SK-N-SH (cell line): ENCODE measurements around the gene DNAJB8. TPM values are rescaled to one million over a fixed set of nuclear protein-coding genes. Genes with fewer than 3 reads are reported as not detected.

Experiments used
- CTCF ChIA-PET: fragments of 300-600, 350-600 bp; formaldehyde crosslinking; extraction: SDS; loops from one replicate; lab custom pipeline; 2021; lab: Yijun Ruan, JAX
- POLR2A ChIA-PET: fragments of 350-600 bp; sonication (Branson Sonifier 250); formaldehyde crosslinking; extraction: SDS; loops from one replicate; lab custom pipeline; 2020; ENCODE audit warnings: antibody characterized with exemption, inconsistent platforms; lab: Yijun Ruan, JAX
- DNase-seq: peaks from one replicate; pipeline ENCODE4 v3.0.0; 2012
- H2AFZ ChIP-seq: fragments of 200-600 bp; sonication (generic); 2 replicates; pipeline ENCODE4 v1.8.1; 2016; ENCODE audit warnings: antibody characterized with exemption, mild to moderate bottlenecking, low read depth
- H3F3A ChIP-seq: fragments of 200-600 bp; sonication (generic); replicated peaks from 2 replicates; pipeline ENCODE3; 2016; ENCODE audit warnings: antibody characterized with exemption, mild to moderate bottlenecking; ENCODE audit not compliant: insufficient read depth
- H3K27ac ChIP-seq, 2 experiments: fragments of 200-500 bp in 1 of 2; fragments of 200-600 bp in 1 of 2; sonication (Bioruptor generic) in 1 of 2; sonication (generic), shearing (Covaris generic) in 1 of 2; 2 replicates each; pipeline versions ENCODE4 v1.5.1 to v1.6.1; 2014 to 2016; ENCODE audit warnings: low read depth in 2 of 2, inconsistent platforms in 1 of 2, low read length in 1 of 2, mild to moderate bottlenecking in 1 of 2, mixed read lengths in 1 of 2
- H3K27me3 ChIP-seq: fragments of 200-600 bp; sonication (generic), shearing (Covaris generic); 2 replicates; pipeline ENCODE4 v1.6.1; 2016; ENCODE audit warnings: mixed run types; ENCODE audit not compliant: insufficient read depth
- H3K36me3 ChIP-seq, 2 experiments: fragments of 200-500 bp in 1 of 2; fragments of 200-600 bp in 1 of 2; sonication (Bioruptor generic) in 1 of 2; sonication (generic) in 1 of 2; replicated peaks in 1 of 2; 2 replicates each; pipeline versions ENCODE3 to v1.5.1; 2014 to 2016; ENCODE audit warnings: low read length in 1 of 2, mild to moderate bottlenecking in 1 of 2; ENCODE audit not compliant: insufficient read depth in 2 of 2, control insufficient read depth in 1 of 2
- H3K4me1 ChIP-seq, 2 experiments: fragments of 200-500 bp in 1 of 2; fragments of 200-600 bp in 1 of 2; sonication (Bioruptor generic) in 1 of 2; sonication (generic), shearing (Covaris generic) in 1 of 2; 2 replicates each; pipeline versions ENCODE4 v1.5.1 to v1.6.1; 2014 to 2016; ENCODE audit warnings: low read depth in 1 of 2, low read length in 1 of 2, mixed run types in 1 of 2; ENCODE audit not compliant: insufficient read depth in 2 of 2, control insufficient read depth in 1 of 2
- H3K4me2 ChIP-seq: fragments of 200-600 bp; sonication (generic), shearing (Covaris generic); 2 replicates; pipeline ENCODE4 v1.6.1; 2017; ENCODE audit warnings: mixed run types
- H3K4me3 ChIP-seq, 2 experiments: fragments of 200-500 bp in 1 of 2; fragments of 200-600 bp in 1 of 2; sonication (Bioruptor generic) in 1 of 2; sonication (generic), shearing (Covaris generic) in 1 of 2; 2 replicates each; pipeline versions ENCODE4 v1.5.1 to v1.8.1; 2014 to 2016; ENCODE audit warnings: low read depth in 2 of 2, inconsistent platforms in 1 of 2, low read length in 1 of 2, mild to moderate bottlenecking in 1 of 2, mixed read lengths in 1 of 2, moderate library complexity in 1 of 2
- H3K79me2 ChIP-seq: fragments of 200-600 bp; sonication (generic); 2 replicates; pipeline ENCODE4 v1.8.1; 2017; ENCODE audit warnings: mild to moderate bottlenecking; ENCODE audit not compliant: insufficient read depth
- H3K9ac ChIP-seq: fragments of 200-600 bp; sonication (generic); 2 replicates; pipeline ENCODE4 v1.6.1; 2017; ENCODE audit warnings: mixed run types
- H3K9me2 ChIP-seq: fragments of 200-600 bp; sonication (generic); 2 replicates; pipeline ENCODE4 v1.6.1; 2017; ENCODE audit warnings: mixed run types
- H3K9me3 ChIP-seq: fragments of 200-600 bp; sonication (generic); 2 replicates; pipeline ENCODE4 v1.6.1; 2017; ENCODE audit warnings: mixed run types, mild to moderate bottlenecking, moderate library complexity
- H4K20me1 ChIP-seq: fragments of 200-600 bp; sonication (generic); 2 replicates; pipeline ENCODE4 v1.6.1; 2017; ENCODE audit warnings: mild to moderate bottlenecking, mixed run types; ENCODE audit not compliant: insufficient read depth
- CHD2 ChIP-seq: fragments of 150-350 bp; IDR thresholded peaks from 2 replicates; pipeline ENCODE4 v1.6.1; 2018; ENCODE audit warnings: low read length; ENCODE audit not compliant: partially characterized antibody
- CTCF ChIP-seq: fragments of 200-600 bp; sonication (generic); IDR thresholded peaks from 2 replicates; pipeline ENCODE4 v1.6.1; 2017; ENCODE audit warnings: antibody characterized with exemption, mild to moderate bottlenecking, moderate library complexity
- EP300 ChIP-seq, 2 experiments: IDR thresholded peaks; 2 replicates each; pipeline versions ENCODE4 v1.4.0 to v1.6.1; 2012; ENCODE audit warnings: borderline replicate concordance in 1 of 2, low read depth in 1 of 2, low read length in 1 of 2
- FOSL2 ChIP-seq: IDR thresholded peaks from 2 replicates; pipeline ENCODE4 v1.4.0; 2012; ENCODE audit warnings: low read depth, mild to moderate bottlenecking, moderate library complexity, borderline replicate concordance
- FOXJ3 ChIP-seq: sonication (generic); formaldehyde crosslinking; IDR thresholded peaks from 2 replicates; pipeline ENCODE4 v1.5.1; 2020; ENCODE audit warnings: mild to moderate bottlenecking, missing genetic modification reagents
- FOXM1 ChIP-seq: IDR thresholded peaks from 2 replicates; pipeline ENCODE4 v1.4.0; 2012; ENCODE audit warnings: low read depth, mild to moderate bottlenecking
- GABPA ChIP-seq: IDR thresholded peaks from 2 replicates; pipeline ENCODE4 v1.4.0; 2012; ENCODE audit warnings: low read depth, mild to moderate bottlenecking
- GATA2 ChIP-seq: sonication (generic); formaldehyde crosslinking; IDR thresholded peaks from 2 replicates; pipeline ENCODE4 v1.5.0; 2020; ENCODE audit warnings: mild to moderate bottlenecking, missing genetic modification reagents
- MXI1 ChIP-seq: IDR thresholded peaks from 2 replicates; pipeline ENCODE4 v1.6.1; 2012; ENCODE audit warnings: mild to moderate bottlenecking, low read depth, low read length, improper control_type of control experiment
- NFIC ChIP-seq: IDR thresholded peaks from 2 replicates; pipeline ENCODE4 v1.4.0; 2012; ENCODE audit warnings: borderline replicate concordance
- RFX5 ChIP-seq: IDR thresholded peaks from 2 replicates; pipeline ENCODE4 v1.6.1; 2012; ENCODE audit warnings: mild to moderate bottlenecking, improper control_type of control experiment, low read length
- RXRA ChIP-seq: IDR thresholded peaks from 2 replicates; pipeline ENCODE4 v1.4.0; 2012; ENCODE audit warnings: low read depth, mild to moderate bottlenecking, borderline replicate concordance
- TEAD4 ChIP-seq: IDR thresholded peaks from 2 replicates; pipeline ENCODE4 v1.4.0; 2012; ENCODE audit warnings: mild to moderate bottlenecking, borderline replicate concordance; ENCODE audit not compliant: insufficient read depth
- YY1 ChIP-seq: IDR thresholded peaks from 2 replicates; pipeline ENCODE4 v1.4.0; 2012; ENCODE audit warnings: low read depth, mild to moderate bottlenecking
- WGBS: methylation state at CpG from one replicate; pipeline ENCODE4 v1.1.6; 2017; ENCODE audit warnings: low lambda C conversion rate; 5-methylcytosine and 5-hydroxymethylcytosine counted together
- polyA plus RNA-seq, 3 experiments: library from polyadenylated mRNA; depleted of rRNA; stranded (reverse); fragments of >200 nt; gene quantifications; 2 replicates each; pipeline ENCODE4 v1.2.3, GENCODE V29; 2012
- TF ChIP-seq, protein P1 (sequence below): fragments of 150-350 bp; IDR thresholded peaks from 2 replicates; pipeline ENCODE4 v1.6.1; 2017; ENCODE audit warnings: antibody characterized with exemption, low read length, low read depth, borderline replicate concordance
- TF ChIP-seq, protein P2 (sequence below): IDR thresholded peaks from 2 replicates; pipeline ENCODE4 v1.4.0; 2012; ENCODE audit warnings: low read depth, borderline replicate concordance
- TF ChIP-seq, protein P3 (sequence below): IDR thresholded peaks from 2 replicates; pipeline ENCODE4; 2012

DNAJB8 gene
- polyA plus RNA-seq, 1 of the 3 experiments (the other 2 are of a cell fraction) = not detected

GRCh38 chr3:128442070-128442469, 24.6 kb downstream of the DNAJB8 start:
- CTCF ChIA-PET = interaction anchor here (1.1 to 3.8 kb wide), 7 partner anchors 9 to 176 kb away, joined by 3 to 12 read pairs (median 3); no protein-coding TSS in a partner anchor
- 20% methylated on average over 1 of the region's 7 CpGs for WGBS
- POLR2A ChIA-PET = interaction anchor here (2.1 kb wide), 1 partner anchor 10 kb away, joined by 8 read pairs; no protein-coding TSS in a partner anchor
- no peak overlapping the region for H2AFZ ChIP-seq
- no peaks in the 10 kb centered on the region for H3K9me2 ChIP-seq
- no peaks in the 10 kb centered on the region for H3K79me2 ChIP-seq
- peaks cover 0 to 8% of the 10 kb centered on the region in 2 experiments; a peak in 1 of 4 replicates for H3K4me1 ChIP-seq
- no peak overlapping the region for H3K4me2 ChIP-seq
- no peak for TF ChIP-seq CHD2
- TF ChIP-seq, protein P1, sequence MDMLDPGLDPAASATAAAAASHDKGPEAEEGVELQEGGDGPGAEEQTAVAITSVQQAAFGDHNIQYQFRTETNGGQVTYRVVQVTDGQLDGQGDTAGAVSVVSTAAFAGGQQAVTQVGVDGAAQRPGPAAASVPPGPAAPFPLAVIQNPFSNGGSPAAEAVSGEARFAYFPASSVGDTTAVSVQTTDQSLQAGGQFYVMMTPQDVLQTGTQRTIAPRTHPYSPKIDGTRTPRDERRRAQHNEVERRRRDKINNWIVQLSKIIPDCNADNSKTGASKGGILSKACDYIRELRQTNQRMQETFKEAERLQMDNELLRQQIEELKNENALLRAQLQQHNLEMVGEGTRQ = no peak
- no peaks in the 10 kb centered on the region for H3K36me3 ChIP-seq
- H4K20me1 ChIP-seq = no peaks in the 10 kb centered on the region
- H3F3A ChIP-seq = no peaks in the 10 kb centered on the region
- no peak overlapping the region for H3K4me3 ChIP-seq
- H3K27ac ChIP-seq = no peak overlapping the region
- H3K9ac ChIP-seq = no peak overlapping the region
- H3K27me3 ChIP-seq = no peaks in the 10 kb centered on the region
- no peak for DNase-seq
- H3K9me3 ChIP-seq = no peaks in the 10 kb centered on the region

DNA sequence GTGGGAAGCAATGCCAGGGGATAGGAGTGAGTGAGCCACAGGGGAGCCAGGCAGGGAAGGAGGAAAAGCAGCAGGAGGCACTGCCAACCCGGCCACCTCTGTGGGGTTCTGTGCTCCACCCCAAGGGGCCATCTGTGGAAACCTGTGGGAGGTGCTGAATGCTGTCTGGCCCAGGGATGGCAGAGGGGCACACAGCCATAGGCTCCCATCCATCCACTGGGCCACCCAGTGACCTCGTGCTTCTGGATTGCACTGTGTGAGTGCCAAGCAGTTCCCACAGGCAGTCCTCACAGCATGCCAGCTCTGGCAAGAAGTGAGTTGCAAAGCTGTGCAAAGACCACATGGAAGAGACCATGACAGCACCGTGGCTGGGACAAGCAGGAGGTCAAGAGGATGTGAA, 27.5 kb downstream of the DNAJB8 start:
- peaks cover 3% of the 10 kb centered on the region for H3F3A ChIP-seq
- peaks cover 0 to 24% of the 10 kb centered on the region in 2 experiments; a peak in 1 of 4 replicates for H3K4me1 ChIP-seq
- no peaks in the 10 kb centered on the region for H3K9me2 ChIP-seq
- H3K4me3 ChIP-seq = no peak overlapping the region
- no peak overlapping the region for H3K4me2 ChIP-seq
- 35% methylated on average over 3 of the region's 3 CpGs for WGBS
- H3K79me2 ChIP-seq = no peaks in the 10 kb centered on the region
- no peaks in the 10 kb centered on the region for H3K27me3 ChIP-seq
- no peak overlapping the region for H3K27ac ChIP-seq
- CTCF ChIA-PET = interaction anchor here (0.8 to 1.9 kb wide), 10 partner anchors 9 to 159 kb away, joined by 3 to 13 read pairs (median 5); no protein-coding TSS in a partner anchor
- no peak for TF ChIP-seq NFIC
- TF ChIP-seq RXRA = no peak
- TF ChIP-seq YY1 = no peak
- TF ChIP-seq RFX5 = no peak
- TF ChIP-seq MXI1 = no peak
- no peak for TF ChIP-seq GABPA
- TF ChIP-seq FOXM1 = no peak
- TF ChIP-seq EP300 (IDR thresholded peaks at IDR 0.05; ENCODE audit: borderline replicate concordance in 1 of 2, low read depth in 1 of 2, low read length in 1 of 2) = no peak
- TF ChIP-seq, all 33 proteins: peak for 0
- H3K36me3 ChIP-seq = no peaks in the 10 kb centered on the region
- no peaks in the 10 kb centered on the region for H3K9me3 ChIP-seq
- POLR2A ChIA-PET = interaction anchor here (0.7 to 1.1 kb wide), 2 partner anchors 9 to 38 kb away, joined by 3 read pairs; no protein-coding TSS in a partner anchor
- no peak overlapping the region for H3K9ac ChIP-seq
- H2AFZ ChIP-seq = no peak overlapping the region
- DNase-seq = no peak
- no peaks in the 10 kb centered on the region for H4K20me1 ChIP-seq

GRCh38 chr3:128438488-128439072, 28.1 kb downstream of the DNAJB8 start:
- Histone ChIP-seq H3K27me3 (no peaks in the 10 kb centered on the region), H3K27ac (no peak overlapping the region), H2AFZ (no peak overlapping the region), H3K36me3 (no peaks in the 10 kb centered on the region), H3K9me3 (no peaks in the 10 kb centered on the region), H3K9me2 (no peaks in the 10 kb centered on the region), H3K4me3 (no peak overlapping the region), H3K4me1 (peaks cover 0 to 30% of the 10 kb centered on the region in 2 experiments; a peak in 1 of 4 replicates), H3F3A (peaks cover 3% of the 10 kb centered on the region), H4K20me1 (no peaks in the 10 kb centered on the region), H3K4me2 (no peak overlapping the region), H3K9ac (no peak overlapping the region), H3K79me2 (no peaks in the 10 kb centered on the region)
- WGBS = 66% methylated on average over 3 of the region's 6 CpGs
- peak; percentile 41 for DNase-seq
- no peak for TF ChIP-seq EP300 (IDR thresholded peaks at IDR 0.05; ENCODE audit: borderline replicate concordance in 1 of 2, low read depth in 1 of 2, low read length in 1 of 2)
- TF ChIP-seq, protein P2, sequence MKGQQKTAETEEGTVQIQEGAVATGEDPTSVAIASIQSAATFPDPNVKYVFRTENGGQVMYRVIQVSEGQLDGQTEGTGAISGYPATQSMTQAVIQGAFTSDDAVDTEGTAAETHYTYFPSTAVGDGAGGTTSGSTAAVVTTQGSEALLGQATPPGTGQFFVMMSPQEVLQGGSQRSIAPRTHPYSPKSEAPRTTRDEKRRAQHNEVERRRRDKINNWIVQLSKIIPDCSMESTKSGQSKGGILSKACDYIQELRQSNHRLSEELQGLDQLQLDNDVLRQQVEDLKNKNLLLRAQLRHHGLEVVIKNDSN = no peak
- TF ChIP-seq, protein P3, sequence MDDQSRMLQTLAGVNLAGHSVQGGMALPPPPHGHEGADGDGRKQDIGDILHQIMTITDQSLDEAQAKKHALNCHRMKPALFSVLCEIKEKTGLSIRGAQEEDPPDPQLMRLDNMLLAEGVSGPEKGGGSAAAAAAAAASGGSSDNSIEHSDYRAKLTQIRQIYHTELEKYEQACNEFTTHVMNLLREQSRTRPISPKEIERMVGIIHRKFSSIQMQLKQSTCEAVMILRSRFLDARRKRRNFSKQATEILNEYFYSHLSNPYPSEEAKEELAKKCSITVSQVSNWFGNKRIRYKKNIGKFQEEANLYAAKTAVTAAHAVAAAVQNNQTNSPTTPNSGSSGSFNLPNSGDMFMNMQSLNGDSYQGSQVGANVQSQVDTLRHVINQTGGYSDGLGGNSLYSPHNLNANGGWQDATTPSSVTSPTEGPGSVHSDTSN = no peak
- TF ChIP-seq TEAD4 = no peak
- TF ChIP-seq CTCF = peak; percentile 51
- TF ChIP-seq FOXJ3 (CRISPR knock-in tag) = no peak
- no peak for TF ChIP-seq GATA2 (CRISPR knock-in tag)
- no peak for TF ChIP-seq FOSL2
- ChIA-PET POLR2A (interaction anchor here (0.7 kb wide), 1 partner anchor 8 kb away, joined by 3 read pairs; no protein-coding TSS in a partner anchor), CTCF (interaction anchor here (0.8 to 1.9 kb wide), 15 partner anchors 8 to 261 kb away, joined by 3 to 13 read pairs (median 4); no protein-coding TSS in a partner anchor)
